Activated CD8-positive, alpha-beta memory T cell treated with anti-CD3 and anti-CD28 coated beads, Interleukin-2, amount 50 U/mL, for 48 hours (primary cell): ENCODE results near the gene PTPRG.

Experiments
- DNase-seq: peaks from one replicate; pipeline ENCODE4 v3.0.0-alpha.2; 2020

PTPRG gene

GRCh38 chr3:61978460-61979419, 417.4 kb downstream of the PTPRG start:
- DNase-seq: no peak

- DNase-seq: no peak
These were observed 418.3 kb downstream of the PTPRG start for GRCh38 chr3:61979638-61980037.

GRCh38 chr3:61980041-61980440, 418.7 kb downstream of the PTPRG start:
- no peak for DNase-seq

GRCh38 chr3:61981060-61981459, 419.7 kb downstream of the PTPRG start:
- no peak for DNase-seq

GRCh38 chr3:61983479-61983878, 422.1 kb downstream of the PTPRG start:
- no peak for DNase-seq

GRCh38 chr3:61985020-61985419, 423.6 kb downstream of the PTPRG start:
- DNase-seq: no peak

- DNase-seq: no peak
These were observed 425.1 kb downstream of the PTPRG start for GRCh38 chr3:61986473-61986872.

GRCh38 chr3:61989681-61990080, 428.3 kb downstream of the PTPRG start:
- no peak for DNase-seq

- DNase-seq: no peak
These were observed 429.1 kb downstream of the PTPRG start for GRCh38 chr3:61990327-61991027.

GRCh38 chr3:61991706-61992105, 430.3 kb downstream of the PTPRG start:
- DNase-seq: no peak

- no peak for DNase-seq
These were observed 435.0 kb downstream of the PTPRG start for GRCh38 chr3:61996366-61996765.

GRCh38 chr3:61997101-61997500, 435.7 kb downstream of the PTPRG start:
- DNase-seq: no peak

- no peak for DNase-seq
These were observed 442.5 kb downstream of the PTPRG start for GRCh38 chr3:62003835-62004234.

- no peak for DNase-seq
These were observed 445.7 kb downstream of the PTPRG start for GRCh38 chr3:62007036-62007435.

- DNase-seq: no peak
These were observed 449.6 kb downstream of the PTPRG start for GRCh38 chr3:62010989-62011388.

- no peak for DNase-seq
These were observed 450.3 kb downstream of the PTPRG start for GRCh38 chr3:62011666-62012065.

- no peak for DNase-seq
These were observed 452.6 kb downstream of the PTPRG start for GRCh38 chr3:62013951-62014350.

- no peak for DNase-seq
These were observed 453.7 kb downstream of the PTPRG start for GRCh38 chr3:62015111-62015510.

GRCh38 chr3:62019906-62020305, 458.5 kb downstream of the PTPRG start:
- no peak for DNase-seq

GRCh38 chr3:62020706-62021105, 459.3 kb downstream of the PTPRG start:
- DNase-seq: no peak

GRCh38 chr3:62022312-62022711, 460.9 kb downstream of the PTPRG start:
- no peak for DNase-seq

- DNase-seq: no peak
These were observed 463.5 kb downstream of the PTPRG start for GRCh38 chr3:62024882-62025281.

- no peak for DNase-seq
These were observed 464.5 kb downstream of the PTPRG start for GRCh38 chr3:62025913-62026312.

- no peak for DNase-seq
These were observed 465.9 kb downstream of the PTPRG start for GRCh38 chr3:62027241-62027640.
